ENCODE data around the gene ZBED5.
A peak's percentile ranks its signal among the peaks of the same experiment; 100 is the strongest.

Gene ZBED5

DNA sequence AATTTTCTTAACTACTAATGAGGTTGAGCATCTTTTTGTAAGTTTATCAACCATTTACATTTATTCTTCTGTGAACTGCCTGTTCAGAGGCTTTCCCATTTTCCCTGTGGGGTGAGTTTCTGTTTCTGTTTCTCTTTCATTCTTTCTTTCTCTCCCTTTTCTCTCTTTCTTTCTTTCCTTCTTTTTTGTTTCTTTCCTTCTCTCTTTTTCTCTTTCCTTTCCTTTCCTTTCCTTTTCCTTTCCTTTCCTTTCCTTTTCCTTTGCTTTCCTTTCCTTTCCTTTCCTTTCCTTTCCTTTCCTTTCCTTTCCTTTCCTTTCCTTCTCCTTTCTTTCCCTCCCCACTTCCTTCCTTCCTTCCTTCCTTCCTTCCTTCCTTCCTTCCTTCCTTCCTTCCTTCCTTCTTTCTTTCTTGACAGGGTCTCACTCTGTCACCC, 8.0 kb upstream of the ZBED5 start:
- Histone ChIP-seq H3K4me2 (ENCODE audit: low read length, poor library complexity, severe bottlenecking) (no peak overlapping the region), H3K79me1 (replicated peaks; ENCODE audit: low read length, poor library complexity, severe bottlenecking) (peaks cover 8% of the 10 kb centered on the region), H4K91ac (ENCODE audit: low read length) (no peak overlapping the region), H2AK5ac (ENCODE audit: low read length, severe bottlenecking) (no peak overlapping the region), H3K27ac (ENCODE audit: low read length, poor library complexity, severe bottlenecking) (no peak overlapping the region), H4K8ac (ENCODE audit: low read length) (no peak overlapping the region), H3K9ac (ENCODE audit: low read length) (no peak overlapping the region), H3K36me3 (ENCODE audit: control insufficient read depth in 1 of 2, insufficient read depth in 2 of 2, low read depth in 1 of 2, low read length in 2 of 2) (no peaks in the 10 kb centered on the region), H3K9me3 (ENCODE audit: control insufficient read depth, low read length) (no peaks in the 10 kb centered on the region), H2AFZ (ENCODE audit: low read depth, low read length) (no peak overlapping the region), H3K14ac (ENCODE audit: low read length in 2 of 2) (no peak overlapping the region), H3K27me3 (ENCODE audit: control insufficient read depth in 1 of 2, insufficient read depth in 1 of 2, low read length in 2 of 2) (no peaks in the 10 kb centered on the region), H3K4ac (ENCODE audit: low read depth in 1 of 2, low read length in 2 of 2) (no peak overlapping the region), H2BK12ac (ENCODE audit: low read length in 2 of 2) (no peak overlapping the region), H2BK120ac (ENCODE audit: low read depth, low read length) (no peak overlapping the region), H2BK15ac (ENCODE audit: low read depth, poor library complexity, severe bottlenecking) (no peak overlapping the region), H3K4me3 (ENCODE audit: insufficient read depth in 1 of 2, low read depth in 1 of 2, low read length in 2 of 2) (no peak overlapping the region), H3K4me1 (ENCODE audit: control insufficient read depth, insufficient read depth, low read depth, low read length) (peaks cover 3% of the 10 kb centered on the region), H3K23ac (ENCODE audit: low read length in 2 of 2) (no peak overlapping the region), H3K18ac (ENCODE audit: low read depth in 1 of 2, low read length in 2 of 2) (no peak overlapping the region), H2BK5ac (ENCODE audit: low read depth, low read length, poor library complexity, severe bottlenecking) (no peak overlapping the region)
- DNase-seq: no peak

DNA sequence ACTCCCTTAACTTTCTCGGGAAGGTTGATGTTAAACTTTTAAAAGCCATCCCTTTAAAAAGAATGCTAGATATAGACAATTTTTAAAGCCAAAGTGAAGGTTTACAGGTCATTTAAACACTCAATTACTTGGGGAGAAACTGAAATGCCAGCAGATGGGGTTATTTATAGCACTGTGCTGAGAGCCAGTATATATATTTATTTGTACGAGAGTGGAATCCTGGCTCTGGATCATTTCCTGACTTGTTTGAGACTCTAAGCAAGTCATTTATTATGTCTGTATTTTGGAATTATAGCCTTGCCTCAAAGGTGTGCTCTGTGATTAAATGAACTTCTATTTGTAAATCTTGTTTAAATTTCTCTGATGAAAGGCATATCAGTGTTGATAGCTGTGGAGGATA, 6.8 kb upstream of the ZBED5 start:
- H3K9me3 ChIP-seq (ENCODE audit: control insufficient read depth, low read length): no peaks in the 10 kb centered on the region
- no peak overlapping the region for H4K91ac ChIP-seq (ENCODE audit: low read length)
- H3K4me3 ChIP-seq (ENCODE audit: insufficient read depth in 1 of 2, low read depth in 1 of 2, low read length in 2 of 2): no peak overlapping the region
- H3K14ac ChIP-seq (ENCODE audit: low read length in 2 of 2): no peak overlapping the region
- no peak overlapping the region for H2BK5ac ChIP-seq (ENCODE audit: low read depth, low read length, poor library complexity, severe bottlenecking)
- no peak overlapping the region for H3K23ac ChIP-seq (ENCODE audit: low read length in 2 of 2)
- no peak overlapping the region for H3K4ac ChIP-seq (ENCODE audit: low read depth in 1 of 2, low read length in 2 of 2)
- no peaks in the 10 kb centered on the region for H3K27me3 ChIP-seq (ENCODE audit: control insufficient read depth in 1 of 2, insufficient read depth in 1 of 2, low read length in 2 of 2)
- no peak overlapping the region for H3K9ac ChIP-seq (ENCODE audit: low read length)
- H3K4me2 ChIP-seq (ENCODE audit: low read length, poor library complexity, severe bottlenecking): no peak overlapping the region
- no peak overlapping the region for H4K8ac ChIP-seq (ENCODE audit: low read length)
- no peak overlapping the region for H2BK120ac ChIP-seq (ENCODE audit: low read depth, low read length)
- no peak overlapping the region for H2AK5ac ChIP-seq (ENCODE audit: low read length, severe bottlenecking)
- H3K79me1 ChIP-seq (replicated peaks; ENCODE audit: low read length, poor library complexity, severe bottlenecking): peaks cover 12% of the 10 kb centered on the region
- DNase-seq: peak; percentile 21
- peaks cover 3% of the 10 kb centered on the region for H3K4me1 ChIP-seq (ENCODE audit: control insufficient read depth, insufficient read depth, low read depth, low read length)
- no peak overlapping the region for H2BK12ac ChIP-seq (ENCODE audit: low read length in 2 of 2)
- H3K36me3 ChIP-seq (ENCODE audit: control insufficient read depth in 1 of 2, insufficient read depth in 2 of 2, low read depth in 1 of 2, low read length in 2 of 2): no peaks in the 10 kb centered on the region
- H3K27ac ChIP-seq (ENCODE audit: low read length, poor library complexity, severe bottlenecking): no peak overlapping the region
- no peak overlapping the region for H3K18ac ChIP-seq (ENCODE audit: low read depth in 1 of 2, low read length in 2 of 2)
- no peak overlapping the region for H2BK15ac ChIP-seq (ENCODE audit: low read depth, poor library complexity, severe bottlenecking)
- no peak overlapping the region for H2AFZ ChIP-seq (ENCODE audit: low read depth, low read length)
- 2% methylated on average over 1 of the region's 2 CpGs for WGBS

DNA sequence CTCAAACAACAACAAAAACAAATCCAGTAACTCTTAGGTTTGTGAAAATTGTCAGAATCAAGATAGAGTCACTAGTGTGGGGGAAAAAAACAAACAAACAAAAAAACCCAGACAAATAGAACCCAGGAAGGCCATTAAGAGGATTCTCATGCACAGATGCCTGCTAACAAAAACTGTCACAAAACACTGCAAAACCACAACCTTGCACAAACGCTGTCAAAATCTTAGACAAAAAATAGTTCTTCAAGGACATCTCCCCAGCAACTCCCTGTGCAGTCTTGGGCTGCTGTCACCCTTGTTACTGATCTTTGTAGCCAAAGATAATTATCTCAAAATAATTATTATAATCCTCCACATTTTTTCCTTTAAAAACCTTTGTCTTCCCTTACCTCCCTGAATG, 4.6 kb upstream of the ZBED5 start:
- no peak overlapping the region for H2BK12ac ChIP-seq (ENCODE audit: low read length in 2 of 2)
- no peak overlapping the region for H2BK5ac ChIP-seq (ENCODE audit: low read depth, low read length, poor library complexity, severe bottlenecking)
- 7% methylated on average over 1 of the region's 1 CpG for WGBS
- H3K79me1 ChIP-seq (replicated peaks; ENCODE audit: low read length, poor library complexity, severe bottlenecking): peaks cover 7% of the 10 kb centered on the region
- H3K4me1 ChIP-seq (ENCODE audit: control insufficient read depth, insufficient read depth, low read depth, low read length): peaks cover 3% of the 10 kb centered on the region
- no peak overlapping the region for H3K18ac ChIP-seq (ENCODE audit: low read depth in 1 of 2, low read length in 2 of 2)
- H3K27me3 ChIP-seq (ENCODE audit: control insufficient read depth in 1 of 2, insufficient read depth in 1 of 2, low read length in 2 of 2): no peaks in the 10 kb centered on the region
- H2AK5ac ChIP-seq (ENCODE audit: low read length, severe bottlenecking): no peak overlapping the region
- no peak overlapping the region for H2AFZ ChIP-seq (ENCODE audit: low read depth, low read length)
- H4K8ac ChIP-seq (ENCODE audit: low read length): no peak overlapping the region
- H3K4me2 ChIP-seq (ENCODE audit: low read length, poor library complexity, severe bottlenecking): no peak overlapping the region
- peak overlapping the region in 1 of 2 experiments; percentile 15 for H3K4ac ChIP-seq (ENCODE audit: low read depth in 1 of 2, low read length in 2 of 2)
- peak; percentile 21 for DNase-seq
- H3K9me3 ChIP-seq (ENCODE audit: control insufficient read depth, low read length): no peaks in the 10 kb centered on the region
- no peak overlapping the region for H2BK15ac ChIP-seq (ENCODE audit: low read depth, poor library complexity, severe bottlenecking)
- no peaks in the 10 kb centered on the region for H3K36me3 ChIP-seq (ENCODE audit: control insufficient read depth in 1 of 2, insufficient read depth in 2 of 2, low read depth in 1 of 2, low read length in 2 of 2)
- H3K23ac ChIP-seq (ENCODE audit: low read length in 2 of 2): no peak overlapping the region
- no peak overlapping the region for H2BK120ac ChIP-seq (ENCODE audit: low read depth, low read length)
- H4K91ac ChIP-seq (ENCODE audit: low read length): no peak overlapping the region
- H3K27ac ChIP-seq (ENCODE audit: low read length, poor library complexity, severe bottlenecking): no peak overlapping the region
- H3K4me3 ChIP-seq (ENCODE audit: insufficient read depth in 1 of 2, low read depth in 1 of 2, low read length in 2 of 2): no peak overlapping the region
- no peak overlapping the region for H3K9ac ChIP-seq (ENCODE audit: low read length)
- H3K14ac ChIP-seq (ENCODE audit: low read length in 2 of 2): no peak overlapping the region

DNA sequence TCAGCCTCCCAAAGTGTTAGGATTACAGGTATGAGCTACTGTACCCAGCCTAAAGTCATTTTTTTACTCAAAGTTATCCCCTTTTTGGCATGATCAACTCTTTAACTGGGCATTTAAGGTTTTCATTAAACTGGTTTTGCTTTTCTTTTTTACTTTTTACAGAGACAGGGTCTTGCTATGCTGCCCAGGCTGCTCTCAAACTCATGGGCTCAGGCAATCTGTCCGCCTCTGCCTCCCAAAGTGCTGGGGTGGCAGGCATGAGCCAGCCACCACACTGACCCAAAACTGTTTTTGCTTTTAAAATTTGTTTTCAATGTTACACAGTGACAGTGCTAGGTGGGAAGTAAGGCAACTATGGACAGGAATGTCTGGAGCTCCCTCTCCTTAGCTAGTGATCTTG, 3.9 kb upstream of the ZBED5 start:
- Histone ChIP-seq H3K9ac (ENCODE audit: low read length) (no peak overlapping the region), H3K4me1 (ENCODE audit: control insufficient read depth, insufficient read depth, low read depth, low read length) (peaks cover 2% of the 10 kb centered on the region), H3K79me1 (replicated peaks; ENCODE audit: low read length, poor library complexity, severe bottlenecking) (peaks cover 7% of the 10 kb centered on the region), H4K8ac (ENCODE audit: low read length) (no peak overlapping the region), H3K27me3 (ENCODE audit: control insufficient read depth in 1 of 2, insufficient read depth in 1 of 2, low read length in 2 of 2) (no peaks in the 10 kb centered on the region), H3K4ac (ENCODE audit: low read depth in 1 of 2, low read length in 2 of 2) (no peak overlapping the region), H3K36me3 (ENCODE audit: control insufficient read depth in 1 of 2, insufficient read depth in 2 of 2, low read depth in 1 of 2, low read length in 2 of 2) (no peaks in the 10 kb centered on the region), H3K9me3 (ENCODE audit: control insufficient read depth, low read length) (no peaks in the 10 kb centered on the region), H3K27ac (ENCODE audit: low read length, poor library complexity, severe bottlenecking) (no peak overlapping the region), H3K4me2 (ENCODE audit: low read length, poor library complexity, severe bottlenecking) (no peak overlapping the region), H3K23ac (ENCODE audit: low read length in 2 of 2) (no peak overlapping the region), H2AK5ac (ENCODE audit: low read length, severe bottlenecking) (no peak overlapping the region), H3K18ac (ENCODE audit: low read depth in 1 of 2, low read length in 2 of 2) (peak overlapping the region in 1 of 2 experiments; percentile 54), H3K4me3 (ENCODE audit: insufficient read depth in 1 of 2, low read depth in 1 of 2, low read length in 2 of 2) (no peak overlapping the region), H2BK15ac (ENCODE audit: low read depth, poor library complexity, severe bottlenecking) (no peak overlapping the region), H3K14ac (ENCODE audit: low read length in 2 of 2) (no peak overlapping the region), H2BK120ac (ENCODE audit: low read depth, low read length) (no peak overlapping the region), H4K91ac (ENCODE audit: low read length) (no peak overlapping the region), H2AFZ (ENCODE audit: low read depth, low read length) (no peak overlapping the region), H2BK5ac (ENCODE audit: low read depth, low read length, poor library complexity, severe bottlenecking) (no peak overlapping the region), H2BK12ac (ENCODE audit: low read length in 2 of 2) (peak overlapping the region in 1 of 2 experiments; percentile 15)
- WGBS: 100% methylated on average over 1 of the region's 1 CpG
- DNase-seq: no peak
